Measurements from ENCODE around the gene PDZD4. TPM values are rescaled to one million over a fixed set of nuclear protein-coding genes. Genes with fewer than 3 reads are reported as not detected.

PDZD4 gene
- total RNA-seq, 1 donor from 2014 or later: 8.3 TPM

- TF ChIP-seq CTCF (IDR thresholded peaks at IDR 0.05): no peak
- ATAC-seq: no peak
- intact Hi-C loops (cut with DNase I): no loop called here
- H3K4me1 ChIP-seq: no peaks in the 10 kb centered on the region
- H3K4me3 ChIP-seq: peak overlapping the region; percentile 36
- H3K9me3 ChIP-seq: no peaks in the 10 kb centered on the region
- no peaks in the 10 kb centered on the region for H3K36me3 ChIP-seq
- H3K27ac ChIP-seq: no peak overlapping the region
- no peaks in the 10 kb centered on the region for H3K27me3 ChIP-seq
- no peak for DNase-seq
Observed at GRCh38 chrX:153829549-153829798, 870 bp downstream of the PDZD4 start.

DNA sequence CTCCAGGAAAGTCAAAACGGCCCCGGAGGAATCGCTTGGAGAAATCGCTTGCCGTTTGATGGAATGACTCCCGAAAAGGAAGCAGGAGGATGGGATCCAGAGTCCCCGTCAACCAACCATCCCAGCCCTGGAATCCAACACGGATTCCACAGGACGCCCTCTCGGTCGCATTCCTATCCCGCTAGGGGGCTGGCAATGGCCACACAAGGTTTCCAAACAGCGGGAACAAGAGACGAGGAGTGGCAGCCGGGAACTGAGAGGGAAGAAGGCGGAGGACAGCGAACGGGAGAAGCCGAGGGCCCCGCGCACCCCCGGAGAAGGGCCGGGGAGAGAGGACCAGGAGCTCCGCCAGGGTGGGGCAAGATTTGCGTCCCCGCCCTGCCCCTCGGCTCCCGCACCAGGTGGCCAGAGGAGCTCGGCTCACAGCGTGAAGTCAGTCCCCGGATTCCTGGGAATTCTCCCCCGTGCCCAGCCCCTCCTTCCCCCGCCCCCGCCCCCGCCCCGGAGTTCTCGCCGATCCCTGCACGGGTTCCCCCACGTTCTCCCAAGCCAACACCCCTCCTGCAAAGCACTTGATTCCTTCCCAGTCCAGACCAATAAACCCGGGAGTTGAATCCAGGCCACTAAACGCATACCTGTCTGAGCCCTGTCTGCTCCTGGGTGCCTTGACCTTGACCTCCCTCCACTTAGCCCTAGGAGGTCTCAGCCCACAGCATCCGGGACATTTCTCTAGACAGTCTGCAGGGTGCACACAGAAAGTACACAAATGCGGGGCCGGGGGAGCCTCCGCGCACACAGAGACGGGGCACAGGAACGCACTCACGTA, 1.4 kb downstream of the PDZD4 start:
- H3K27ac ChIP-seq: no peak overlapping the region
- no peaks in the 10 kb centered on the region for H3K9me3 ChIP-seq
- no peaks in the 10 kb centered on the region for H3K4me1 ChIP-seq
- no peaks in the 10 kb centered on the region for H3K36me3 ChIP-seq
- intact Hi-C loops (cut with DNase I): no loop called here
- no peak for DNase-seq
- no peak for TF ChIP-seq CTCF (IDR thresholded peaks at IDR 0.05)
- no peak for ATAC-seq
- peak overlapping the region; percentile 36 for H3K4me3 ChIP-seq
- H3K27me3 ChIP-seq: no peaks in the 10 kb centered on the region

DNA sequence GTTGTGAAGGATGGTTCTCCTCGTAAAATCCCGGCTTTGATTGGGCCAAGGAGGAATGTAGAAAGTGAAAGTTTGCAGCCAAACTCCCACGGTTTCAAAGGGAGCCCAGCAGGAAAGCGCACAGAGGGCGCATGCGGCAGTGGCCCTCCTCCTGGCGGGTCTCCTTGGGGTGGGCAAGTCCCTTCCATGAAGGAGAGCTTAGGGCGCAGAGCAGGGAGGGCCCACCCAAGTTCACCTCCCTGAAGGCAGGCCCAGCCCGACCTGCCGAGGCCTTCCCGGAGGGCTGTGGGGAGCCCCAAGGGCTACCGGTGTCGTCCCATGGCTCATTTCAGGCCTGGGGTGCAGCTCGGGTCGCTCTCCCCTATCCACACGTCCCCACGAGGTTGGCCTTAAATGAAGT, 2.0 kb downstream of the PDZD4 start:
- H3K27ac ChIP-seq: no peak overlapping the region
- peak overlapping the region; percentile 36 for H3K4me3 ChIP-seq
- H3K9me3 ChIP-seq: no peaks in the 10 kb centered on the region
- no peaks in the 10 kb centered on the region for H3K27me3 ChIP-seq
- no peaks in the 10 kb centered on the region for H3K36me3 ChIP-seq
- ATAC-seq: no peak
- no peaks in the 10 kb centered on the region for H3K4me1 ChIP-seq
- DNase-seq: no peak
- intact Hi-C loops (cut with DNase I): no loop called here
- no peak for TF ChIP-seq CTCF (IDR thresholded peaks at IDR 0.05)

DNA sequence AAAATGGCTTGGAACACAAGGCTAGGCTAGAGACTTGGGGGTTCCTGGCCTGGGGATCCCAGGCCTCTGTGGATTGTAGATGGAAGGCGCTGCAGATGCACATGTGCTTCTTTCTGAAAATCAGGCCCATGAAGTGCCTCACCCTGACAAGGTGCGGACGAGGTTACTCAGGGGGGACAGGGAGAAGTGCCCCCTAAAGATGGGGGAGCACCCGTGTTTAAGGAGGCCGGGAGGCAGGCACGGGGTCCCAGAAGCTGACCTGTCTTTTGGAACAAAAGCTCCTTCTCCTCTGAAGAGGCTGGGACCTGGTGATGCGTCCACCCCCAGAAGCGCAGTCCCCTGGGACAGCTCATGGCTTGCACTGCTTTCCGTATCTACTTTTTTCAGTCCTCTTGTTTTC, 2.4 kb downstream of the PDZD4 start:
- Histone ChIP-seq H3K36me3 (no peaks in the 10 kb centered on the region), H3K4me3 (no peak overlapping the region), H3K9me3 (no peaks in the 10 kb centered on the region), H3K27me3 (no peaks in the 10 kb centered on the region), H3K4me1 (no peaks in the 10 kb centered on the region), H3K27ac (no peak overlapping the region)
- intact Hi-C loops (cut with DNase I): no loop called here
- no peak for TF ChIP-seq CTCF (IDR thresholded peaks at IDR 0.05)
- ATAC-seq (no peak), DNase-seq (no peak)

- intact Hi-C loops (cut with DNase I): no loop called here
- no peaks in the 10 kb centered on the region for H3K27me3 ChIP-seq
Observed at GRCh38 chrX:153827016-153827415, 3.3 kb downstream of the PDZD4 start.

More at GRCh38 chrX:153827016-153827415, 3.3 kb downstream of the PDZD4 start:
- no peaks in the 10 kb centered on the region for H3K4me1 ChIP-seq
- DNase-seq: no peak
- ATAC-seq: no peak
- no peak for TF ChIP-seq CTCF (IDR thresholded peaks at IDR 0.05)
- no peaks in the 10 kb centered on the region for H3K9me3 ChIP-seq
- H3K36me3 ChIP-seq: no peaks in the 10 kb centered on the region
- no peak overlapping the region for H3K4me3 ChIP-seq
- no peak overlapping the region for H3K27ac ChIP-seq
